ENCODE data around the gene CD52. TPM values are rescaled to one million over a fixed set of nuclear protein-coding genes. Genes with fewer than 3 reads are reported as not detected.

Gene CD52
- total RNA-seq, 5 donors from 2014 or later (not counting 1 experiment from before 2014, with no cell fraction given), result 994 to 1,121 (median 1,054) TPM

- ATAC-seq (replicated peaks in 1 of 4) (no peak), DNase-seq (no peak)
- Mint-ChIP-seq H3K27ac (no peak overlapping the region), H3K36me3 (no peaks in the 10 kb centered on the region), H3K9me3 (no peaks in the 10 kb centered on the region), H3K4me1 (no peaks in the 10 kb centered on the region), H3K27me3 (no peaks in the 10 kb centered on the region), H3K4me3 (no peak overlapping the region)
- H3K27me3 ChIP-seq (replicated peaks in 1 of 2; ENCODE audit: control insufficient read depth in 2 of 2, extremely low read depth in 1 of 2, insufficient read depth in 2 of 2, low read length in 1 of 2), result peaks cover 0 to 11% of the 10 kb centered on the region in 2 experiments
- no peaks in the 10 kb centered on the region for H3K4me1 ChIP-seq (ENCODE audit: control insufficient read depth in 1 of 2, extremely low read depth in 1 of 2, insufficient read depth in 2 of 2, low read length in 2 of 2)
- H3K27ac ChIP-seq (ENCODE audit: low read length), result no peak overlapping the region
- ChIA-PET POLR2A (no interaction called here), CTCF (no interaction called here)
- no CpG with 5 or more reads among the region's 5 CpGs for WGBS (ENCODE audit: insufficient coverage)
- H3K36me3 ChIP-seq (ENCODE audit: control insufficient read depth in 2 of 2, extremely low read depth in 1 of 2, insufficient read depth in 1 of 2, low read length in 1 of 2), result no peaks in the 10 kb centered on the region
- H3K9me3 ChIP-seq, result no peaks in the 10 kb centered on the region
- H3K4me3 ChIP-seq (ENCODE audit: control insufficient read depth in 1 of 2, extremely low read depth in 1 of 2, low read length in 1 of 2), result no peak overlapping the region
Observed at GRCh38 chr1:26349877-26350244, 32.1 kb downstream of the CD52 start.

GRCh38 chr1:26350343-26350700 lies 32.6 kb downstream of the CD52 start:
- POLR2A ChIA-PET, result no interaction called here

GRCh38 chr1:26350701-26351589 lies 33.2 kb downstream of the CD52 start:
- Histone ChIP-seq H3K36me3 (ENCODE audit: control insufficient read depth in 2 of 2, extremely low read depth in 1 of 2, insufficient read depth in 1 of 2, low read length in 1 of 2) (no peaks in the 10 kb centered on the region), H3K4me1 (ENCODE audit: control insufficient read depth in 1 of 2, extremely low read depth in 1 of 2, insufficient read depth in 2 of 2, low read length in 2 of 2) (no peaks in the 10 kb centered on the region), H3K4me3 (ENCODE audit: control insufficient read depth in 1 of 2, extremely low read depth in 1 of 2, low read length in 1 of 2) (no peak overlapping the region), H3K27ac (ENCODE audit: low read length) (no peak overlapping the region), H3K27me3 (replicated peaks in 1 of 2; ENCODE audit: control insufficient read depth in 2 of 2, extremely low read depth in 1 of 2, insufficient read depth in 2 of 2, low read length in 1 of 2) (peaks cover 0 to 8% of the 10 kb centered on the region in 2 experiments), H3K9me3 (no peaks in the 10 kb centered on the region)
- H3K4me1 Mint-ChIP-seq, result peaks cover 0 to 4% (median 0%) of the 10 kb centered on the region in 3 donors
- no peaks in the 10 kb centered on the region for H3K9me3 Mint-ChIP-seq
- ChIA-PET POLR2A (interaction anchor here in 1 of 2 donors (0.6 kb wide), 1 partner anchor 166 kb away, joined by 6 read pairs; no protein-coding TSS in a partner anchor), CTCF (interaction anchor here (0.6 to 1.0 kb wide), 2 partner anchors 13 to 853 kb away, joined by 3 to 4 read pairs; no protein-coding TSS in a partner anchor)
- no peak for DNase-seq
- no peaks in the 10 kb centered on the region for H3K36me3 Mint-ChIP-seq
- no peaks in the 10 kb centered on the region for H3K27me3 Mint-ChIP-seq
- 93% methylated on average over 5 of the region's 9 CpGs for WGBS (ENCODE audit: insufficient coverage)
- ATAC-seq (replicated peaks in 1 of 4), result no peak
- H3K27ac Mint-ChIP-seq, result no peak overlapping the region
- H3K4me3 Mint-ChIP-seq, result no peak overlapping the region

More at GRCh38 chr1:26350343-26350700, 32.6 kb downstream of the CD52 start:
- H3K27ac Mint-ChIP-seq, result no peak overlapping the region
- H3K27me3 Mint-ChIP-seq, result no peaks in the 10 kb centered on the region
- H3K4me3 Mint-ChIP-seq, result no peak overlapping the region
- H3K9me3 Mint-ChIP-seq, result no peaks in the 10 kb centered on the region
- H3K36me3 ChIP-seq (ENCODE audit: control insufficient read depth in 2 of 2, extremely low read depth in 1 of 2, insufficient read depth in 1 of 2, low read length in 1 of 2), result no peaks in the 10 kb centered on the region
- 50% methylated on average over 1 of the region's 2 CpGs for WGBS (ENCODE audit: insufficient coverage)
- no peaks in the 10 kb centered on the region for H3K4me1 ChIP-seq (ENCODE audit: control insufficient read depth in 1 of 2, extremely low read depth in 1 of 2, insufficient read depth in 2 of 2, low read length in 2 of 2)
- H3K27me3 ChIP-seq (replicated peaks in 1 of 2; ENCODE audit: control insufficient read depth in 2 of 2, extremely low read depth in 1 of 2, insufficient read depth in 2 of 2, low read length in 1 of 2), result peaks cover 0 to 11% of the 10 kb centered on the region in 2 experiments
- no peaks in the 10 kb centered on the region for H3K9me3 ChIP-seq
- no peaks in the 10 kb centered on the region for H3K36me3 Mint-ChIP-seq
- H3K4me1 Mint-ChIP-seq, result no peaks in the 10 kb centered on the region
- no peak overlapping the region for H3K27ac ChIP-seq (ENCODE audit: low read length)
- DNase-seq, result no peak
- ATAC-seq (replicated peaks in 1 of 4), result no peak
- CTCF ChIA-PET, result no interaction called here
- H3K4me3 ChIP-seq (ENCODE audit: control insufficient read depth in 1 of 2, extremely low read depth in 1 of 2, low read length in 1 of 2), result no peak overlapping the region

- no peak overlapping the region for H3K27ac Mint-ChIP-seq
- DNase-seq, result no peak
- H3K27ac ChIP-seq (ENCODE audit: low read length), result no peak overlapping the region
- POLR2A ChIA-PET, result no interaction called here
- no peak overlapping the region for H3K4me3 Mint-ChIP-seq
- H3K4me1 Mint-ChIP-seq, result peaks cover 0 to 4% (median 0%) of the 10 kb centered on the region in 3 donors
- H3K36me3 ChIP-seq (ENCODE audit: control insufficient read depth in 2 of 2, extremely low read depth in 1 of 2, insufficient read depth in 1 of 2, low read length in 1 of 2), result no peaks in the 10 kb centered on the region
- H3K4me3 ChIP-seq (ENCODE audit: control insufficient read depth in 1 of 2, extremely low read depth in 1 of 2, low read length in 1 of 2), result no peak overlapping the region
- no peaks in the 10 kb centered on the region for H3K4me1 ChIP-seq (ENCODE audit: control insufficient read depth in 1 of 2, extremely low read depth in 1 of 2, insufficient read depth in 2 of 2, low read length in 2 of 2)
- H3K27me3 ChIP-seq (replicated peaks in 1 of 2; ENCODE audit: control insufficient read depth in 2 of 2, extremely low read depth in 1 of 2, insufficient read depth in 2 of 2, low read length in 1 of 2), result peaks cover 0 to 8% of the 10 kb centered on the region in 2 experiments
- H3K36me3 Mint-ChIP-seq, result no peaks in the 10 kb centered on the region
- no peak for ATAC-seq (replicated peaks in 1 of 4)
- no peaks in the 10 kb centered on the region for H3K27me3 Mint-ChIP-seq
- WGBS (ENCODE audit: insufficient coverage), result 85% methylated on average over 5 of the region's 12 CpGs
- CTCF ChIA-PET, result interaction anchor here (0.6 to 1.0 kb wide), 2 partner anchors 12 to 854 kb away, joined by 3 to 4 read pairs; no protein-coding TSS in a partner anchor
- H3K9me3 ChIP-seq, result no peaks in the 10 kb centered on the region
- no peaks in the 10 kb centered on the region for H3K9me3 Mint-ChIP-seq
Observed at GRCh38 chr1:26351590-26352337, 34.0 kb downstream of the CD52 start.

- Mint-ChIP-seq H3K9me3 (no peaks in the 10 kb centered on the region), H3K27me3 (no peaks in the 10 kb centered on the region), H3K4me3 (no peak overlapping the region), H3K36me3 (no peaks in the 10 kb centered on the region), H3K27ac (no peak overlapping the region), H3K4me1 (peaks cover 0 to 6% (median 1%) of the 10 kb centered on the region in 3 donors)
- no peak overlapping the region for H3K4me3 ChIP-seq (ENCODE audit: control insufficient read depth in 1 of 2, extremely low read depth in 1 of 2, low read length in 1 of 2)
- peaks cover 0 to 8% of the 10 kb centered on the region in 2 experiments for H3K27me3 ChIP-seq (replicated peaks in 1 of 2; ENCODE audit: control insufficient read depth in 2 of 2, extremely low read depth in 1 of 2, insufficient read depth in 2 of 2, low read length in 1 of 2)
- DNase-seq (no peak), ATAC-seq (replicated peaks in 1 of 4) (no peak)
- ChIA-PET CTCF (no interaction called here), POLR2A (no interaction called here)
- H3K4me1 ChIP-seq (ENCODE audit: control insufficient read depth in 1 of 2, extremely low read depth in 1 of 2, insufficient read depth in 2 of 2, low read length in 2 of 2), result no peaks in the 10 kb centered on the region
- H3K27ac ChIP-seq (ENCODE audit: low read length), result no peak overlapping the region
- no peaks in the 10 kb centered on the region for H3K36me3 ChIP-seq (ENCODE audit: control insufficient read depth in 2 of 2, extremely low read depth in 1 of 2, insufficient read depth in 1 of 2, low read length in 1 of 2)
- 59% methylated on average over 4 of the region's 5 CpGs for WGBS (ENCODE audit: insufficient coverage)
- H3K9me3 ChIP-seq, result no peaks in the 10 kb centered on the region
Observed at GRCh38 chr1:26352338-26352679, 34.6 kb downstream of the CD52 start.

- Histone ChIP-seq H3K27me3 (replicated peaks in 1 of 2; ENCODE audit: control insufficient read depth in 2 of 2, extremely low read depth in 1 of 2, insufficient read depth in 2 of 2, low read length in 1 of 2) (peaks cover 0 to 8% of the 10 kb centered on the region in 2 experiments), H3K4me1 (ENCODE audit: control insufficient read depth in 1 of 2, extremely low read depth in 1 of 2, insufficient read depth in 2 of 2, low read length in 2 of 2) (peaks cover 0 to 5% of the 10 kb centered on the region in 2 experiments), H3K36me3 (ENCODE audit: control insufficient read depth in 2 of 2, extremely low read depth in 1 of 2, insufficient read depth in 1 of 2, low read length in 1 of 2) (no peaks in the 10 kb centered on the region), H3K27ac (ENCODE audit: low read length) (no peak overlapping the region), H3K9me3 (no peaks in the 10 kb centered on the region), H3K4me3 (ENCODE audit: control insufficient read depth in 1 of 2, extremely low read depth in 1 of 2, low read length in 1 of 2) (no peak overlapping the region)
- ATAC-seq (replicated peaks in 1 of 4) (no peak), DNase-seq (no peak)
- WGBS (ENCODE audit: insufficient coverage), result 80% methylated on average over 1 of the region's 4 CpGs
- H3K9me3 Mint-ChIP-seq, result no peaks in the 10 kb centered on the region
- peaks cover 2 to 12% (median 3%) of the 10 kb centered on the region in 3 donors for H3K4me1 Mint-ChIP-seq
- no peak overlapping the region for H3K4me3 Mint-ChIP-seq
- H3K27ac Mint-ChIP-seq, result no peak overlapping the region
- no peaks in the 10 kb centered on the region for H3K27me3 Mint-ChIP-seq
- ChIA-PET CTCF (interaction anchor here in 1 of 2 donors (0.6 kb wide), 1 partner anchor 22 kb away, joined by 7 read pairs; no protein-coding TSS in a partner anchor), POLR2A (interaction anchor here in 1 of 2 donors (0.6 kb wide), 1 partner anchor 62 kb away, joined by 3 read pairs; no protein-coding TSS in a partner anchor)
- H3K36me3 Mint-ChIP-seq, result no peaks in the 10 kb centered on the region
Observed at GRCh38 chr1:26353210-26353859, 35.6 kb downstream of the CD52 start.

All from T-cell (primary cell).